ENCODE results near the gene KNOP1. TPM values are rescaled to one million over a fixed set of nuclear protein-coding genes. Genes with fewer than 3 reads are reported as not detected.
A peak's percentile ranks its signal among the peaks of the same experiment; 100 is the strongest.

Gene KNOP1
- total and polyA plus RNA-seq, 5 donors, result 6.1 to 12.5 (median 8.6) TPM

- ATAC-seq (no peak), DNase-seq (no peak)
- 94% methylated on average over 6 of the region's 6 CpGs for WGBS
- no peak overlapping the region for H3K4me3 ChIP-seq (ENCODE audit: low read length)
- no peaks in the 10 kb centered on the region for H3K27me3 ChIP-seq (ENCODE audit: control insufficient read depth, insufficient read depth)
- H3K4me1 ChIP-seq (ENCODE audit: control insufficient read depth, insufficient read depth, low read length), result no peaks in the 10 kb centered on the region
- no peaks in the 10 kb centered on the region for H3K9me3 ChIP-seq (ENCODE audit: control insufficient read depth, low read length)
- intact Hi-C loops (cut with DNase I), result loop anchor here in 1 of 4 donors (10.0 kb wide), 1 partner anchor 161 kb away; no protein-coding TSS in a partner anchor
- no peak overlapping the region for H3K27ac ChIP-seq (ENCODE audit: low read length)
Observed at GRCh38 chr16:19713697-19714096, 4.3 kb downstream of the KNOP1 start.

- Histone ChIP-seq H3K4me3 (ENCODE audit: low read length) (no peak overlapping the region), H3K27me3 (ENCODE audit: control insufficient read depth, insufficient read depth) (no peaks in the 10 kb centered on the region), H3K4me1 (ENCODE audit: control insufficient read depth, insufficient read depth, low read length) (no peaks in the 10 kb centered on the region), H3K27ac (ENCODE audit: low read length) (no peak overlapping the region), H3K9me3 (ENCODE audit: control insufficient read depth, low read length) (no peaks in the 10 kb centered on the region)
- 97% methylated on average over 11 of the region's 11 CpGs for WGBS
- DNase-seq (no peak), ATAC-seq (no peak)
- intact Hi-C loops (cut with DNase I), result loop anchor here in 1 of 4 donors (10.0 kb wide), 1 partner anchor 162 kb away; no protein-coding TSS in a partner anchor
Observed at GRCh38 chr16:19712418-19713058, 5.5 kb downstream of the KNOP1 start.

GRCh38 chr16:19711643-19712042 is 6.4 kb downstream of the KNOP1 start:
- no peak overlapping the region for H3K4me3 ChIP-seq (ENCODE audit: low read length)
- no peaks in the 10 kb centered on the region for H3K9me3 ChIP-seq (ENCODE audit: control insufficient read depth, low read length)
- H3K27ac ChIP-seq (ENCODE audit: low read length), result no peak overlapping the region
- DNase-seq (no peak), ATAC-seq (no peak)
- H3K27me3 ChIP-seq (ENCODE audit: control insufficient read depth, insufficient read depth), result no peaks in the 10 kb centered on the region
- intact Hi-C loops (cut with DNase I), result loop anchor here in 1 of 4 donors (10.0 kb wide), 1 partner anchor 163 kb away; no protein-coding TSS in a partner anchor
- no peaks in the 10 kb centered on the region for H3K4me1 ChIP-seq (ENCODE audit: control insufficient read depth, insufficient read depth, low read length)
- WGBS, result 91% methylated on average over 12 of the region's 12 CpGs

- Histone ChIP-seq H3K4me1 (ENCODE audit: control insufficient read depth, insufficient read depth, low read length) (no peaks in the 10 kb centered on the region), H3K27ac (ENCODE audit: low read length) (peak overlapping the region; percentile 2), H3K27me3 (ENCODE audit: control insufficient read depth, insufficient read depth) (no peaks in the 10 kb centered on the region), H3K4me3 (ENCODE audit: low read length) (no peak overlapping the region), H3K9me3 (ENCODE audit: control insufficient read depth, low read length) (no peaks in the 10 kb centered on the region)
- WGBS, result 60% methylated on average over 13 of the region's 13 CpGs
- ATAC-seq, result no peak
- intact Hi-C loops (cut with DNase I), result loop anchor here in 1 of 4 donors (10.0 kb wide), 1 partner anchor 164 kb away; no protein-coding TSS in a partner anchor
- peak in 2 of 3 donors; percentile 57 to 67 for DNase-seq
Observed at GRCh38 chr16:19710991-19711545, 7.0 kb downstream of the KNOP1 start.

GRCh38 chr16:19710191-19710908 is 7.7 kb downstream of the KNOP1 start:
- 64% methylated on average over 23 of the region's 23 CpGs for WGBS
- DNase-seq (peak in 1 of 3 donors; percentile 34), ATAC-seq (peak; percentile 42 to 80)
- intact Hi-C loops (cut with DNase I), result loop anchor here in 1 of 4 donors (10.0 kb wide), 1 partner anchor 164 kb away; no protein-coding TSS in a partner anchor
- H3K4me1 ChIP-seq (ENCODE audit: control insufficient read depth, insufficient read depth, low read length), result no peaks in the 10 kb centered on the region
- H3K4me3 ChIP-seq (ENCODE audit: low read length), result no peak overlapping the region
- H3K27me3 ChIP-seq (ENCODE audit: control insufficient read depth, insufficient read depth), result no peaks in the 10 kb centered on the region
- no peaks in the 10 kb centered on the region for H3K9me3 ChIP-seq (ENCODE audit: control insufficient read depth, low read length)
- H3K27ac ChIP-seq (ENCODE audit: low read length), result peak overlapping the region; percentile 55

- H3K9me3 ChIP-seq (ENCODE audit: control insufficient read depth, low read length), result no peaks in the 10 kb centered on the region
- no peak for DNase-seq
- H3K27ac ChIP-seq (ENCODE audit: low read length), result peak overlapping the region; percentile 51
- H3K27me3 ChIP-seq (ENCODE audit: control insufficient read depth, insufficient read depth), result no peaks in the 10 kb centered on the region
- 90% methylated on average over 22 of the region's 22 CpGs for WGBS
- intact Hi-C loops (cut with DNase I), result loop anchor here in 1 of 4 donors (10.0 kb wide), 1 partner anchor 165 kb away; no protein-coding TSS in a partner anchor
- no peak overlapping the region for H3K4me3 ChIP-seq (ENCODE audit: low read length)
- ATAC-seq, result no peak
- peaks cover 4% of the 10 kb centered on the region for H3K4me1 ChIP-seq (ENCODE audit: control insufficient read depth, insufficient read depth, low read length)
Observed at GRCh38 chr16:19709381-19710136, 8.5 kb downstream of the KNOP1 start.

GRCh38 chr16:19708296-19709205 is 9.5 kb downstream of the KNOP1 start:
- no peak for DNase-seq
- H3K4me1 ChIP-seq (ENCODE audit: control insufficient read depth, insufficient read depth, low read length), result peaks cover 6% of the 10 kb centered on the region
- 77% methylated on average over 18 of the region's 18 CpGs for WGBS
- intact Hi-C loops (cut with DNase I), result no loop called here
- no peak overlapping the region for H3K27ac ChIP-seq (ENCODE audit: low read length)
- H3K9me3 ChIP-seq (ENCODE audit: control insufficient read depth, low read length), result no peaks in the 10 kb centered on the region
- H3K27me3 ChIP-seq (ENCODE audit: control insufficient read depth, insufficient read depth), result no peaks in the 10 kb centered on the region
- H3K4me3 ChIP-seq (ENCODE audit: low read length), result no peak overlapping the region
- ATAC-seq, result no peak

- 86% methylated on average over 22 of the region's 22 CpGs for WGBS
- H3K27me3 ChIP-seq (ENCODE audit: control insufficient read depth, insufficient read depth), result no peaks in the 10 kb centered on the region
- no peak overlapping the region for H3K4me3 ChIP-seq (ENCODE audit: low read length)
- H3K27ac ChIP-seq (ENCODE audit: low read length), result no peak overlapping the region
- H3K4me1 ChIP-seq (ENCODE audit: control insufficient read depth, insufficient read depth, low read length), result peaks cover 6% of the 10 kb centered on the region
- H3K9me3 ChIP-seq (ENCODE audit: control insufficient read depth, low read length), result no peaks in the 10 kb centered on the region
- DNase-seq (no peak), ATAC-seq (no peak)
- intact Hi-C loops (cut with DNase I), result no loop called here
Observed at GRCh38 chr16:19707569-19708295, 10.3 kb downstream of the KNOP1 start.

- DNase-seq, result no peak
- H3K9me3 ChIP-seq (ENCODE audit: control insufficient read depth, low read length), result no peaks in the 10 kb centered on the region
- H3K4me3 ChIP-seq (ENCODE audit: low read length), result no peak overlapping the region
- 95% methylated on average over 15 of the region's 15 CpGs for WGBS
- intact Hi-C loops (cut with DNase I), result no loop called here
- no peak overlapping the region for H3K27ac ChIP-seq (ENCODE audit: low read length)
- H3K27me3 ChIP-seq (ENCODE audit: control insufficient read depth, insufficient read depth), result no peaks in the 10 kb centered on the region
- peaks cover 6% of the 10 kb centered on the region for H3K4me1 ChIP-seq (ENCODE audit: control insufficient read depth, insufficient read depth, low read length)
- no peak for ATAC-seq
Observed at GRCh38 chr16:19706846-19707245, 11.2 kb downstream of the KNOP1 start.
